Neural cell (in vitro differentiated cells): ENCODE measurements around the gene MAGI1. TPM values are rescaled to one million over a fixed set of nuclear protein-coding genes. Genes with fewer than 3 reads are reported as not detected.

Source experiments
- H2AFZ ChIP-seq: fragments of 200-600, 300-800 bp; sonication (generic), shearing (Covaris generic); 2 replicates; pipeline ENCODE4 v1.6.0; 2014; ENCODE audit warnings: low read depth, mild to moderate bottlenecking, antibody characterized with exemption, low read length, moderate library complexity
- H3F3A ChIP-seq: fragments of 200-600 bp; shearing (Covaris generic); 2 replicates; pipeline ENCODE4 v1.6.1; 2016; ENCODE audit warnings: mild to moderate bottlenecking, moderate library complexity, mixed read lengths, antibody characterized with exemption, low read length; ENCODE audit not compliant: insufficient read depth, poor library complexity, severe bottlenecking
- H3K27ac ChIP-seq: fragments of 200-600, 300-800 bp; sonication (generic), shearing (Covaris generic); 2 replicates; pipeline ENCODE4 v1.5.1; 2014; ENCODE audit warnings: mild to moderate bottlenecking, low read length, moderate library complexity
- H3K27me3 ChIP-seq: fragments of 300-800, 200-600 bp; sonication (generic), shearing (Covaris generic); 2 replicates; pipeline ENCODE4 v1.6.0; 2014; ENCODE audit warnings: mild to moderate bottlenecking, low read depth, low read length, moderate library complexity; ENCODE audit not compliant: insufficient read depth
- H3K36me3 ChIP-seq: fragments of 300-800, 200-600 bp; sonication (generic), shearing (Covaris generic); 2 replicates; pipeline ENCODE4 v1.5.1; 2014; ENCODE audit warnings: mild to moderate bottlenecking, antibody characterized with exemption, low read length, moderate library complexity; ENCODE audit not compliant: insufficient read depth
- H3K4me2 ChIP-seq: fragments of 300-800, 200-600 bp; sonication (generic), shearing (Covaris generic); 2 replicates; pipeline ENCODE4 v1.6.0; 2014; ENCODE audit warnings: mild to moderate bottlenecking, low read length
- H3K4me3 ChIP-seq: fragments of 300-800, 200-600 bp; sonication (generic), shearing (Covaris generic); 2 replicates; pipeline ENCODE4 v1.5.1; 2014; ENCODE audit warnings: mild to moderate bottlenecking, low read length, moderate library complexity
- H3K79me2 ChIP-seq: fragments of 200-600 bp; shearing (Covaris generic); replicated peaks from 2 replicates; pipeline ENCODE4 v1.6.0; 2014; ENCODE audit warnings: mild to moderate bottlenecking, low read length, moderate library complexity; ENCODE audit not compliant: insufficient read depth
- H3K9ac ChIP-seq: fragments of 300-800, 200-600 bp; sonication (generic), shearing (Covaris generic); 2 replicates; pipeline ENCODE4 v1.6.1; 2016; ENCODE audit warnings: mild to moderate bottlenecking, low read length, mixed read lengths
- H3K9me2 ChIP-seq: fragments of 200-600 bp; shearing (Covaris generic); 2 replicates; pipeline ENCODE4 v1.6.1; 2016; ENCODE audit warnings: mild to moderate bottlenecking, low read length, mixed read lengths; ENCODE audit not compliant: insufficient read depth
- H3K9me3 ChIP-seq: fragments of 200-600, 300-800 bp; sonication (generic), shearing (Covaris generic); 2 replicates; pipeline ENCODE4 v1.6.1; 2016; ENCODE audit warnings: mild to moderate bottlenecking, mixed run types, low read length, moderate library complexity, mixed read lengths
- H4K20me1 ChIP-seq: fragments of 200-600 bp; shearing (Covaris generic); 2 replicates; pipeline ENCODE4 v1.6.1; 2016; ENCODE audit warnings: mild to moderate bottlenecking, mixed run types; ENCODE audit not compliant: insufficient read depth
- CTCF ChIP-seq: fragments of 450-650 bp; IDR thresholded peaks from 2 replicates; pipeline ENCODE4 v1.5.1; 2014; ENCODE audit warnings: antibody characterized with exemption, mild to moderate bottlenecking, moderate library complexity; ENCODE audit not compliant: poor library complexity, severe bottlenecking
- EP300 ChIP-seq: fragments of 450-650 bp; conservative IDR thresholded peaks from 2 replicates; pipeline ENCODE4 v1.6.1; 2014; ENCODE audit warnings: antibody characterized with exemption, mild to moderate bottlenecking, moderate library complexity; ENCODE audit not compliant: poor library complexity, severe bottlenecking
- EZH2 ChIP-seq: fragments of 200-600, 300-800 bp; shearing (Covaris generic), sonication (generic); IDR thresholded peaks from 2 replicates; pipeline ENCODE4 v1.6.1; 2014; ENCODE audit warnings: antibody characterized with exemption, low read length, borderline replicate concordance, mild to moderate bottlenecking; ENCODE audit not compliant: insufficient read depth, poor library complexity, severe bottlenecking
- MXI1 ChIP-seq: fragments of 450-650 bp; conservative IDR thresholded peaks from 2 replicates; pipeline ENCODE4 v1.6.1; 2014; ENCODE audit warnings: antibody characterized with exemption, mild to moderate bottlenecking; ENCODE audit not compliant: poor library complexity, severe bottlenecking
- POLR2AphosphoS5 ChIP-seq: IDR thresholded peaks from 2 replicates; pipeline ENCODE4 v1.6.1; 2012
- RAD21 ChIP-seq: fragments of 450-650 bp; conservative IDR thresholded peaks from 2 replicates; pipeline ENCODE4 v1.6.1; 2014; ENCODE audit warnings: antibody characterized with exemption, mild to moderate bottlenecking, moderate library complexity
- SMC3 ChIP-seq: fragments of 450-650 bp; conservative IDR thresholded peaks from 2 replicates; pipeline ENCODE4 v1.6.1; 2014; ENCODE audit warnings: antibody characterized with exemption, mild to moderate bottlenecking, moderate library complexity; ENCODE audit not compliant: poor library complexity
- TAF1 ChIP-seq: IDR thresholded peaks from 2 replicates; pipeline ENCODE4 v1.6.1; 2012; ENCODE audit warnings: low read depth
- polyA plus RNA-seq: library from polyadenylated mRNA; depleted of rRNA; stranded (reverse); fragments of >200 nt; gene quantifications from 2 replicates; pipeline ENCODE4 v1.2.3, GENCODE V29; 2014
- TF ChIP-seq, protein P1 (sequence below): IDR thresholded peaks from 2 replicates; pipeline ENCODE4 v1.6.1; 2012; ENCODE audit warnings: borderline replicate concordance

Gene MAGI1
- polyA plus RNA-seq, 1 donor from 2014 or later = 44.7 TPM

DNA sequence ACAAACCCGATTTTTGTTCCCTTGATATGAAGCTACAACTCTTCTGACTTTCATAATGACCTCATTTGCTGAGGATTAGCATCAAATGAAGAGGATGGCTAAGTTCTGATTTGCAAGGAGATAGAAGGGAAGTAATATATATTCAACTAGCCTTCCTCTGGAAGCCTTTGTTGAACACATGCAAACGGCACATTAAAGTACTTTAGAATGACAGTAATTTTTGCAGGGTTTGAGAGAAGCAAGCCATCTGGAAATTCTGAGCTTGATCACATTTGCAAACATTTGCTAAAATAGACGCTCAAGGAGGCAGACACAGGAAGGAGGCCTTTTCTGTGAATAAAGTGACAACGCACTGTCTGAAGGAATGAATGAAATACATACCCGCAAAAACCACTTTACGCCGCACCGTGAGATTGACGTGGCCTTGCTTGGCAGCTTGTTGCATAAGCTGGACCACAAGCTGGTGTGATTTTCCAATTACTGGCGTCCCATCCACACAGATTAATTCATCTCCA lies 657.2 kb downstream of the MAGI1 start:
- Histone ChIP-seq H2AFZ (no peak overlapping the region), H3K4me2 (no peak overlapping the region), H3F3A (no peaks in the 10 kb centered on the region), H3K79me2 (no peaks in the 10 kb centered on the region), H3K9ac (no peak overlapping the region), H3K27me3 (no peaks in the 10 kb centered on the region), H3K9me3 (no peaks in the 10 kb centered on the region), H4K20me1 (no peaks in the 10 kb centered on the region), H3K4me3 (no peak overlapping the region), H3K36me3 (peaks cover 19% of the 10 kb centered on the region), H3K9me2 (no peaks in the 10 kb centered on the region), H3K27ac (no peak overlapping the region)
- TF ChIP-seq RAD21 = no peak
- TF ChIP-seq EP300 = no peak
- TF ChIP-seq, protein P1, sequence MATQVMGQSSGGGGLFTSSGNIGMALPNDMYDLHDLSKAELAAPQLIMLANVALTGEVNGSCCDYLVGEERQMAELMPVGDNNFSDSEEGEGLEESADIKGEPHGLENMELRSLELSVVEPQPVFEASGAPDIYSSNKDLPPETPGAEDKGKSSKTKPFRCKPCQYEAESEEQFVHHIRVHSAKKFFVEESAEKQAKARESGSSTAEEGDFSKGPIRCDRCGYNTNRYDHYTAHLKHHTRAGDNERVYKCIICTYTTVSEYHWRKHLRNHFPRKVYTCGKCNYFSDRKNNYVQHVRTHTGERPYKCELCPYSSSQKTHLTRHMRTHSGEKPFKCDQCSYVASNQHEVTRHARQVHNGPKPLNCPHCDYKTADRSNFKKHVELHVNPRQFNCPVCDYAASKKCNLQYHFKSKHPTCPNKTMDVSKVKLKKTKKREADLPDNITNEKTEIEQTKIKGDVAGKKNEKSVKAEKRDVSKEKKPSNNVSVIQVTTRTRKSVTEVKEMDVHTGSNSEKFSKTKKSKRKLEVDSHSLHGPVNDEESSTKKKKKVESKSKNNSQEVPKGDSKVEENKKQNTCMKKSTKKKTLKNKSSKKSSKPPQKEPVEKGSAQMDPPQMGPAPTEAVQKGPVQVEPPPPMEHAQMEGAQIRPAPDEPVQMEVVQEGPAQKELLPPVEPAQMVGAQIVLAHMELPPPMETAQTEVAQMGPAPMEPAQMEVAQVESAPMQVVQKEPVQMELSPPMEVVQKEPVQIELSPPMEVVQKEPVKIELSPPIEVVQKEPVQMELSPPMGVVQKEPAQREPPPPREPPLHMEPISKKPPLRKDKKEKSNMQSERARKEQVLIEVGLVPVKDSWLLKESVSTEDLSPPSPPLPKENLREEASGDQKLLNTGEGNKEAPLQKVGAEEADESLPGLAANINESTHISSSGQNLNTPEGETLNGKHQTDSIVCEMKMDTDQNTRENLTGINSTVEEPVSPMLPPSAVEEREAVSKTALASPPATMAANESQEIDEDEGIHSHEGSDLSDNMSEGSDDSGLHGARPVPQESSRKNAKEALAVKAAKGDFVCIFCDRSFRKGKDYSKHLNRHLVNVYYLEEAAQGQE = no peak
- no peak for TF ChIP-seq SMC3
- TF ChIP-seq TAF1 = no peak

- Histone ChIP-seq H3K9ac (no peak overlapping the region), H2AFZ (no peak overlapping the region), H3K27me3 (no peaks in the 10 kb centered on the region), H3K9me2 (no peaks in the 10 kb centered on the region), H3K4me3 (no peak overlapping the region), H3F3A (no peaks in the 10 kb centered on the region), H3K27ac (no peak overlapping the region), H3K4me2 (no peak overlapping the region), H3K79me2 (no peaks in the 10 kb centered on the region), H3K36me3 (peaks cover 19% of the 10 kb centered on the region), H4K20me1 (no peaks in the 10 kb centered on the region), H3K9me3 (no peaks in the 10 kb centered on the region)
- TF ChIP-seq TAF1 (no peak), SMC3 (no peak), MXI1 (no peak), CTCF (no peak), EZH2 (no peak), EP300 (no peak), RAD21 (no peak), POLR2AphosphoS5 (no peak)
- TF ChIP-seq, protein P1 = no peak
These were observed 659.5 kb downstream of the MAGI1 start for GRCh38 chr3:65379223-65379622.
